Natural killer cell (primary cell): ENCODE data around the gene SV2B. TPM values are rescaled to one million over a fixed set of nuclear protein-coding genes. Genes with fewer than 3 reads are reported as not detected.

Experiments used
- ATAC-seq, 3 donors: fragments of 150-1000 bp in 2 of 3; fragments of 200-7000 bp in 1 of 3; cut with Tn5 transposase; 1 replicate in 1 of 3; 2 replicates in 2 of 3; pipeline ENCODE4 v1.10.0; 2021; ENCODE audit warnings: mild to moderate bottlenecking in 2 of 3, moderate library complexity in 2 of 3
- DNase-seq, 2 donors: peaks; one replicate each; pipeline versions ENCODE4 v3.0.0 to v3.0.0-alpha.2; 2013 to 2021; ENCODE audit warnings: mixed read lengths in 1 of 2
- H3K27ac ChIP-seq: one replicate; pipeline ENCODE4 v1.5.1; 2013; ENCODE audit warnings: mild to moderate bottlenecking, low read length
- H3K27me3 ChIP-seq: one replicate; pipeline ENCODE4 v1.6.1; 2013; ENCODE audit warnings: low read length; ENCODE audit not compliant: control insufficient read depth, insufficient read depth
- H3K36me3 ChIP-seq: one replicate; pipeline ENCODE4 v1.6.1; 2013; ENCODE audit warnings: low read length; ENCODE audit not compliant: control insufficient read depth, insufficient read depth
- H3K4me1 ChIP-seq: one replicate; pipeline ENCODE4 v1.6.1; 2013; ENCODE audit warnings: low read length; ENCODE audit not compliant: control insufficient read depth, insufficient read depth
- H3K4me3 ChIP-seq: one replicate; pipeline ENCODE4 v1.5.1; 2013; ENCODE audit warnings: low read length
- H3K9me3 ChIP-seq: one replicate; pipeline ENCODE4 v1.6.1; 2013; ENCODE audit warnings: low read length; ENCODE audit not compliant: control insufficient read depth, insufficient read depth
- H3K27ac Mint-ChIP-seq, 2 donors: one replicate each; pipeline ENCODE4 v1.8.0; 2022; ENCODE audit warnings: mild to moderate bottlenecking in 2 of 2, mixed read lengths in 2 of 2, moderate library complexity in 1 of 2
- H3K27me3 Mint-ChIP-seq, 2 donors: one replicate each; pipeline ENCODE4 v1.8.0; 2022; ENCODE audit warnings: low read depth in 2 of 2, mixed read lengths in 2 of 2
- H3K36me3 Mint-ChIP-seq: one replicate; pipeline ENCODE4 v1.8.0; 2022; ENCODE audit warnings: mixed read lengths
- H3K4me1 Mint-ChIP-seq, 2 donors: one replicate each; pipeline ENCODE4 v1.8.0; 2022; ENCODE audit warnings: mixed read lengths in 2 of 2
- H3K4me3 Mint-ChIP-seq: one replicate; pipeline ENCODE4 v1.8.0; 2022; ENCODE audit warnings: mild to moderate bottlenecking, moderate library complexity, mixed read lengths
- H3K9me3 Mint-ChIP-seq, 2 donors: one replicate each; pipeline ENCODE4 v1.8.0; 2022; ENCODE audit warnings: mixed read lengths in 2 of 2
- CTCF ChIP-seq: fragments of 200-600 bp; IDR thresholded peaks from one replicate; pipeline ENCODE4 v1.8.0; 2022; ENCODE audit warnings: antibody characterized with exemption
- WGBS: methylation state at CpG from one replicate; pipeline ENCODE4 v1.1.7; 2013; ENCODE audit warnings: missing lambda C conversion rate; ENCODE audit not compliant: insufficient coverage; 5-methylcytosine and 5-hydroxymethylcytosine counted together
- intact Hi-C: fragments of 100-400 bp; cut with micrococcal nuclease; formaldehyde crosslinking; loops from one replicate; pipeline ENCODE4 v1.14.2; 2022
- total RNA-seq, 4 donors: library from RNA; stranded (reverse); fragments of 120-200 nt in 1 of 4; gene quantifications; one replicate each; pipeline versions ENCODE4 v1.2.3 to v1.2.4, GENCODE V29; 2013 to 2022

The SV2B gene, protein sequence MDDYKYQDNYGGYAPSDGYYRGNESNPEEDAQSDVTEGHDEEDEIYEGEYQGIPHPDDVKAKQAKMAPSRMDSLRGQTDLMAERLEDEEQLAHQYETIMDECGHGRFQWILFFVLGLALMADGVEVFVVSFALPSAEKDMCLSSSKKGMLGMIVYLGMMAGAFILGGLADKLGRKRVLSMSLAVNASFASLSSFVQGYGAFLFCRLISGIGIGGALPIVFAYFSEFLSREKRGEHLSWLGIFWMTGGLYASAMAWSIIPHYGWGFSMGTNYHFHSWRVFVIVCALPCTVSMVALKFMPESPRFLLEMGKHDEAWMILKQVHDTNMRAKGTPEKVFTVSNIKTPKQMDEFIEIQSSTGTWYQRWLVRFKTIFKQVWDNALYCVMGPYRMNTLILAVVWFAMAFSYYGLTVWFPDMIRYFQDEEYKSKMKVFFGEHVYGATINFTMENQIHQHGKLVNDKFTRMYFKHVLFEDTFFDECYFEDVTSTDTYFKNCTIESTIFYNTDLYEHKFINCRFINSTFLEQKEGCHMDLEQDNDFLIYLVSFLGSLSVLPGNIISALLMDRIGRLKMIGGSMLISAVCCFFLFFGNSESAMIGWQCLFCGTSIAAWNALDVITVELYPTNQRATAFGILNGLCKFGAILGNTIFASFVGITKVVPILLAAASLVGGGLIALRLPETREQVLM
- not detected for total RNA-seq
- total RNA-seq (2013), result 0.05 TPM

GRCh38 chr15:91099995-91100813 lies at the start of gene SV2B:
Gene SV2B, plus strand, starts transcription at chr15:91100257. Its CDS starts 126,007 bp downstream, at chr15:91226264.
- H3K27me3 ChIP-seq, result peaks cover 48% of the 10 kb centered on the region
- Mint-ChIP-seq H3K9me3 (no peaks in the 10 kb centered on the region), H3K27me3 (peaks cover 68 to 90% of the 10 kb centered on the region in 2 donors), H3K27ac (no peak within 1 kb of the TSS), H3K36me3 (peaks cover 5% of the 10 kb centered on the region), H3K4me3 (peak within 1 kb of the TSS; percentile 82), H3K4me1 (peaks cover 21 to 22% of the 10 kb centered on the region in 2 donors)
- no peaks in the 10 kb centered on the region for H3K9me3 ChIP-seq
- H3K27ac ChIP-seq, result no peak within 1 kb of the TSS
- no peaks in the 10 kb centered on the region for H3K36me3 ChIP-seq
- H3K4me1 ChIP-seq, result peaks cover 15% of the 10 kb centered on the region
- peak; percentile 36 to 82 (median 43) for ATAC-seq
- TF ChIP-seq CTCF, result no peak
- intact Hi-C loops, result no loop called here
- peak; percentile 17 to 57 for DNase-seq
- under 1% methylated on average over 64 of the region's 64 CpGs for WGBS
- peak within 1 kb of the TSS; percentile 2 for H3K4me3 ChIP-seq

- no peaks in the 10 kb centered on the region for H3K9me3 ChIP-seq
- Mint-ChIP-seq H3K4me1 (peaks cover 0 to 12% of the 10 kb centered on the region in 2 donors), H3K27me3 (peaks cover 31 to 52% of the 10 kb centered on the region in 2 donors), H3K36me3 (no peaks in the 10 kb centered on the region), H3K9me3 (no peaks in the 10 kb centered on the region), H3K27ac (no peak overlapping the region), H3K4me3 (no peak overlapping the region)
- TF ChIP-seq CTCF, result no peak
- no peak overlapping the region for H3K4me3 ChIP-seq
- peaks cover 6% of the 10 kb centered on the region for H3K27me3 ChIP-seq
- DNase-seq, result no peak
- intact Hi-C loops, result no loop called here
- H3K4me1 ChIP-seq, result peaks cover 4% of the 10 kb centered on the region
- no peak overlapping the region for H3K27ac ChIP-seq
- ATAC-seq, result no peak
- WGBS, result 46% methylated on average over 5 of the region's 8 CpGs
- H3K36me3 ChIP-seq, result no peaks in the 10 kb centered on the region
Observed at GRCh38 chr15:91051248-91051647, 48.8 kb upstream of the SV2B start.

- WGBS, result 35% methylated on average over 2 of the region's 2 CpGs
- H3K36me3 ChIP-seq, result no peaks in the 10 kb centered on the region
- Mint-ChIP-seq H3K4me3 (no peak overlapping the region), H3K36me3 (no peaks in the 10 kb centered on the region), H3K9me3 (no peaks in the 10 kb centered on the region), H3K27me3 (peaks cover 42 to 74% of the 10 kb centered on the region in 2 donors), H3K4me1 (no peaks in the 10 kb centered on the region), H3K27ac (no peak overlapping the region)
- peaks cover 6% of the 10 kb centered on the region for H3K27me3 ChIP-seq
- H3K27ac ChIP-seq, result no peak overlapping the region
- no peak overlapping the region for H3K4me3 ChIP-seq
- DNase-seq (no peak), ATAC-seq (no peak)
- H3K9me3 ChIP-seq, result no peaks in the 10 kb centered on the region
- H3K4me1 ChIP-seq, result no peaks in the 10 kb centered on the region
- TF ChIP-seq CTCF, result no peak
- intact Hi-C loops, result loop anchor here (5.0 kb wide), 1 partner anchor 217 kb away; no protein-coding TSS in a partner anchor
Observed at GRCh38 chr15:91054816-91055215, 45.2 kb upstream of the SV2B start.
